Renal cortex interstitium (tissue), 15 donors: ENCODE data around the gene ZNF432. TPM values are rescaled to one million over a fixed set of nuclear protein-coding genes. Genes with fewer than 3 reads are reported as not detected.
"Not testable (repeated sequence)": the region's sequence is repeated elsewhere in the genome, so short reads cannot be mapped to it uniquely, and the experiment has no call there.

Experiments
- DNase-seq, 11 donors: peaks; one replicate each; pipeline ENCODE4 v3.0.0-alpha.2; 2013; ENCODE audit warnings: low read depth in 9 of 11, low spot score in 4 of 11; ENCODE audit errors: extremely low read depth in 1 of 11
- long read RNA-seq, 16 experiments: transcript quantifications; one replicate each; lab custom pipeline, GENCODE V29; 2026
- polyA plus RNA-seq, 3 donors: library from polyadenylated mRNA; unstranded; fragments of 120-200 nt; gene quantifications; one replicate each; pipeline ENCODE4 v1.2.1, GENCODE V29; 2013; ENCODE audit not compliant: insufficient read length in 3 of 3

ZNF432 gene
- polyA plus RNA-seq, result 10 to 100 TPM; 22.6 to 25.1 (median 24.9) TPM
- long read RNA-seq, donor 1, result 0 reads
- long read RNA-seq, donor 2, result 0 reads
- long read RNA-seq, donor 3, partial matches to known transcripts, result 9 of 12 reads
- long read RNA-seq, donor 3, other reads (novel, unspliced or antisense), result 0 of 12 reads
- long read RNA-seq, donor 4, partial matches to known transcripts, result 0 of 1 reads
- long read RNA-seq, donor 4, other reads (novel, unspliced or antisense), result 0 of 1 reads
- long read RNA-seq, donor 5, transcript ZNF432-201 (5 exons, 2,577 nt), result major isoform, 5 of 5 reads
- long read RNA-seq, donor 5, partial matches to known transcripts, result 0 of 5 reads
- long read RNA-seq, donor 5, other reads (novel, unspliced or antisense), result 0 of 5 reads
- long read RNA-seq, donor 6, partial matches to known transcripts, result 0 of 2 reads
- long read RNA-seq, donor 6, other reads (novel, unspliced or antisense), result 0 of 2 reads
- long read RNA-seq, donor 7, result 0 reads
- long read RNA-seq, donor 8, partial matches to known transcripts, result 29 of 44 reads
- long read RNA-seq, donor 8, other reads (novel, unspliced or antisense), result 10 of 44 reads
- long read RNA-seq, donor 9, partial matches to known transcripts, result 0 of 3 reads
- long read RNA-seq, donor 9, other reads (novel, unspliced or antisense), result 0 of 3 reads
- long read RNA-seq, donor 10, partial matches to known transcripts, result 0 of 2 reads
- long read RNA-seq, donor 10, other reads (novel, unspliced or antisense), result 0 of 2 reads
- long read RNA-seq, donor 11, result 0 reads
- long read RNA-seq, donor 12, partial matches to known transcripts, result 0 of 1 reads
- long read RNA-seq, donor 12, other reads (novel, unspliced or antisense), result 0 of 1 reads
- long read RNA-seq, donor 13, partial matches to known transcripts, result 19 of 23 reads
- long read RNA-seq, donor 13, other reads (novel, unspliced or antisense), result 0 of 23 reads
- long read RNA-seq, donor 14, partial matches to known transcripts, result 0 of 4 reads
- long read RNA-seq, donor 14, other reads (novel, unspliced or antisense), result 0 of 4 reads
- long read RNA-seq, donor 15, partial matches to known transcripts, result 0 of 1 reads
- long read RNA-seq, donor 15, other reads (novel, unspliced or antisense), result 0 of 1 reads
- long read RNA-seq, donor 16, transcript ZNF432-201 (5 exons, 2,577 nt), result major isoform, 6 of 16 reads
- long read RNA-seq, donor 16, partial matches to known transcripts, result 8 of 16 reads
- long read RNA-seq, donor 16, other reads (novel, unspliced or antisense), result 0 of 16 reads

DNA sequence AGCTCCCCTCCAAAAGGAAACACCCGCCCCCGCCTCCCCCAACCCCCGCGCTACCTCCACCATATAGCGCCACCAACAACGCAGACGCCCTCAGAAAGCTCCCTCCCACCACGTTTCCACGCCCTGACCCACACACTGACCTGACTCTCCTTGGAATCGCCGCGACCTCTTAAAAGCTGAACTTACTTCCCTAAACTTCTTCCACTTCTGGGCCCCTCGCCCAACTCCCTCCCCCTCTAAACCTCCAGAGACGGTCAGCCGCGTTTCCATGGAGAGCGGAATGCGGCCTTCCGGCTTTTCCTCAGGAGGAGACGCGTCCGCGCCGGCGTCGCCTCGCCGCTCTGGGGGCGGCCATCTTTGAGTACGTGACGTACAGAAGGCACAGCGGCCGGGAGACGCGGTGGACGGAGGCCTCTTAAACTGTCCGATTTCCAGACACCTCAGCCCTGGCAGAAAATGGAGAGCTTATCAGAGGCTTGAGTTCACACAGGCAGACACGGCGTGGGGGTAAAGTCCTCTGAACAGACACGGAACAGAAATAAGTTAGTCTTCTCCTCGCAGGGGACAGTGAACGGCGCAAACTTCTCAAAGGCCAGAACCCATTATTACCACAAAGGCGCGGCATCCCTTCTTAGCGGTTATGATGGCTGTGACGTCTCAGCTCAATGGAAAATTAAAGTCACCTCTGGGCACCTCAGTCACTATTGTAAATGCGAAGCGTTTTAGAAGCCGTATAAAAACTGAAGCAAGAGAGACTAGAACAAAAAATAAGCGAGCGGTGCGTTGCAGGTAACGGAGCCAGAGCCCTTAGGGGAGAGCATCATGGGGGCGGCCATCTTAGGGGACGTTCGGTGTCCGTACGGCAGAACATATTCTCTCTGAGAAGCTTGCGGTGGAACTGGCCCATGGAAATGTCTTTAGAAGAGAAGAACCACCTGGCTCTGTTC lies at the start of gene ZNF432:
TSS of gene ZNF432 (minus strand) at position 284 of the 947 bp plus-strand sequence. CDS start 1,970 bp downstream, outside the sequence.
- DNase-seq, result peak; percentile 90 to 98 (median 95)

DNA sequence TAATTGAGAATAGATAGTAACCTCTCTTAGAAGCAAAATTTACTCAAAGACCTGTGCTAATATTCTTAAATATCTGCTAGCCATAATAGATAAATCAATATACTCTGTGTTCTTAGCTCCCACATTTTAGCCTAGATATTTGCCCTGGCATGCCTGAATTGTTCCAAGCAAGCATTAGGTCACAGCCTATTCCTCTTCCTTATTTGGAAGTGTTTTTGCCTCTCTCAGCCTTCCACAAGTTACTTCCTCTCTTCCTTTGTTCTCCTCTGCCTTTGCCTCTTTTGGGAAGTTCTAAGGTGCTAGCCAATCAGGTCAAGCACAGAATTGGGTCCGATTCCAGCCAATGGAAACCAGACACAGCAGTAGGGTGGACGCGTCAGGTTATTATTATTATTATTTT lies 47.8 kb upstream of the ZNF432 start:
- not testable (repeated sequence) for DNase-seq

DNA sequence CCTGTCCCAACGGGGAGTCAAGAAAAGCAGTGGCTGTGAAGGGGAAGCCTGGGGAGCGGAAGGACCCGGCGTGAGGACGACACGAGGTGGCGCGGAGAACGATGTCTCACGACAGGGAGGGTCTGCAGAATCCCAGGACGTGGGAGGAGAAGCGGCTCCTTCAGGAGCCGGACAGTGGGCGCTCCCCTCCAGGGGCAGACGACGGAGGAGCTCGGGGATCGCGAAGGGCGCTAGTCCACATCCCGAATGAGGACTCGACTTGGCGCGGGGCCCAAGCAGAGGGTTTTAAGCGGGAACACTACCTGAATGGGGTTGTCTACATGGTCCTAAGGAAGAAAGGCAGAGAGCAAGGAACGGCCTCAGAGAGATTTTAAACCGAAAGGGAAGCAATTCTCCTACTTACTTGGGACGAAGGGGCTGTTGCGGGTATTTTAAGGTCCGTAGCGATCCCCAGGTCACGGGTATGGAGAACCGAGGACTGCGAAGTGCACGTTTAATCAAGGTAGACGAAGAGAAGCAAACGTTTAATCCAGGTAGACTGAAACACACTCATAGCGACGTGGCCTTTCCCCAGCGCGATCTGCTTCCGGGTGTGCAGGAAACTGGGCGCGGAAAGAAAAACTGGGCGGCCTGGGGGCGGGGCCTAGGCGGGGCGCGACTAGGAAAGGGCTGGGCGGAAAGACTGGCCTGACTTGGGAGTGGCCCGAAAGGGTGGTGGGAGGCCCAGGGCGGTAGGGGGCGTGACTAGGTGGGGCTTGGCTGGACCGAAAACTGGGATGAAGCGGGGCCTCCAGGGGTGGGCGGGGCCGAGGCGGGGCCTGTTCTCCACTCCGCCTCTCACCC lies 46.8 kb upstream of the ZNF432 start, which contains the start of gene ZNF841:
TSS of gene ZNF841 (minus strand) at position 594 of the 843 bp plus-strand sequence. CDS start 10,964 bp downstream, outside the sequence.
- DNase-seq, result peak; percentile 59 to 90 (median 82)

DNA sequence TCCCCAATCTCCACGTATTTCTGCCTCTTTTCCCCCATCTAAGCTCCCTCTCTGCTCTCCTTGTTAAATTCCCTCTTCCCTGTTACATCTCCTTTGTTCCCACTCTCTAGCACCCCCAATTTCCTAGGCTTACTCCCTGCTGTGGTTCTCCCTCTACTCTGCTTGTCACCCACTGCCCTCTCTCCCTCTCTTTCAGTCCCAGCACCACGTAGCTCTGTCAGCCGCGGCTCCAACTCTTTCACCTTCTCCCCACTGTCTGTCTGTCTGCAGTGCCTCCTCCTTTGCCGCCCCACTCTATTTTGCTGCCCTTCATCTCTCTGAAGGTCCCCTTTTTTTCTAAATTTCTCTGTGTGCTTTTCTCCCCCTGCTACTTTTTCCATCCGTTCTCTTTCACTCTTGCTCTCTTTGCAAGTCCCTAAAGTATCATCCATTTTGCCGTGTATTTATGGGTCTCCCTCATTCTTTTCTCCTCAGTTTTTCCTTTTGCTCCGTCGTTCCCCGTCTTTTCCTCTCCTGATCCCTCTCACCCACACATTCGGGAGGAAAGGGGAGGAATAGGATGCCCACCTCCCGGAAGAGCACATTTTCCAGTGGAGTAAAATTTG lies 46.0 kb upstream of the ZNF432 start:
- peak in 4 of 11 donors; percentile 2 to 6 (median 4) for DNase-seq

DNA sequence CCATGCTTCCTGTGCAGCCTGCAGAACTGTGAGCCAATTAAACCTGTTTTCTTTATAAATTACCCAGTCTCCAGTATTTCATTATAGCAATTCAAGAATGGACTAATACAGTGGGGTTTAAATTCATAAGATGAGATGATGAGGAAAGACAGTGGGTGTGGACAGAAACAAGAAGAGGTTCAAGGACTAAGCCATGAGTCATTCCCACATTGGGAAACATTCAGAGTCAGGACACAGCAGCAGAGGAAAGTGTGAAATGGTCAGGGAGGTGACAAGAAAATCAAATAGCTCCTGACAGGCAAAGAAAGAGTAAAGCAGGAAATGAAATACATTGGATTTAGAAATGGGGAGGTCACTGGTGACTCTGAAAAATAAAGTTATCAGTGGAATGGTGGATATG lies 37.8 kb upstream of the ZNF432 start:
- DNase-seq, result no peak

DNA sequence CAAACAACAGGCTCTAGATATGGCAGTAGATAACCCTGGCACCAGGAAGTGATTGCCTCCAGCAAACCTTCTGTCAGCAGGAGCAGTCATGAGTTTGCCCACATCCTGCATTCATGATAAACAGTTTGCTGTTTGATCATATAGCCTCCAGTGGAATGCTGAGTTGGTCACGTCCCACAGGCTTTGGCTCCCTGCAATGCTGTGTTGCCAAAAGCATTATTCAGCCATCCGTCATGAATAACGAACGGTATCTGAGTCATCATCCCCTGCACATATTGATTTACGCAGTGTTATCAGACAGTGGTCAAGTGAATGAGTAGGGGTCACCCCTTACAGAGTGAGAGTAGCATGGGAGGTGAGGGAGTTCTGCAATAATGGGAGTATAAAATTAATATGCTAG lies 21.9 kb upstream of the ZNF432 start:
- no peak for DNase-seq

DNA sequence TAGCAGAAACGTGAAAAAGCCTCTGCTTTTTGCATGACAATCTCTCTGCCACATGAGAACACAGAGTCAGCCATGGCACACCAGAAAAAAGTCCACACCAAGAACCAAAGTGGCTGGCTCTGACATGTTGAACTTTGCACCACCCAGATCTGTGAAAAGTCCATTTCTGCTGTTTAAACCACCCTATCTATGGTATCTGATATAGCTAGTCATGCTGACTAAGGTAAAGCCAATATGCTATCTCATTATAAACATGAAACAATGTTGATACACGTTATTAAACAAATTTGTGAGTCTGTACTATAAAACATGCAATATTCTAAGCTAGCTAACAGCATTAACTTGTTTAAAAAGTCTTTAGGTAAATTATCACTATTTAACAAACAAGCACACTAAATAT lies 21.0 kb upstream of the ZNF432 start:
- no peak for DNase-seq

DNA sequence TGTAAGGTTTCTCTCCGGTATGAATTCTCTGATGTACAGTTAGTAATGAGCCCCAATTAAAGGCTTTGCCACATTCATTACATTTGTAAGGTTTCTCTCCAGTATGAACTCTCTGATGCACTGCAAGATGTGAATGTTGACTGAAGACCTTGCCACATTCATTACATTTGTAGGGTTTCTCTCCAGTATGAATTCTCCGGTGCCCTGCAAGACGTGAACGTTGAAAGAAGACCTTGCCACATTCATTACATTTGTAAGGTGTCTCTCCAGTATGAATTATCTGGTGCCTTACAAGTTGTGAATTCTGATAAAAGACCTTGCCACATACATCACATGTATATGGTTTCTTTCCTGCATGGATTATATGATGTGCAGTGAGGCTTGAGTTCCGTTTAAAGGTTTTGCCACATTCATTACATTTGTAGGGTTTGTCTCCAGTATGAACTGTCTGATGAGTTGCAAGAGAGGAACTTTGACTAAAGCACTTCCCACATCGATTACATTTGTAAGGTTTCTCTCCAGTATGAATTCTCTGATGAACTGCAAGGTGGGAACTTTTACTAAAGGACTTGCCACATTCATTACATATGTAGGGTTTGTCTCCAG lies 17.7 kb upstream of the ZNF432 start:
- DNase-seq, result no peak

DNA sequence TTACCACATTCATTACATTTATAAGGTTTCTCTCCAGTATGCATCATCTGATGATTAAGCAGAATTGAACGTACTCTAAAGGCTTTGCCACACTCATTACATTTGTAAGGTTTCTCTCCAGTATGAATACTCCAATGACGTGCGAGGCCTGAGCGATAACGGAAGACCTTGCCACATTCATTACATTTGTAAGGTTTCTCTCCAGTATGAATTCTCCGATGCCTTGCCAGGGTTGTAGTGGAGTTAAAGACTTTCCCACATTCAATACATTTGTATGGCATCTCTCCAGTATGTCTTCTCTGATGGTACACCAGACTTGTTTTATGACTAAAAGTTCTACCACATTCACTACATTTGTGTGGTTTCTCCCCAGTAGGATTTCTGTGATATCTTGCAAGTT lies 16.8 kb upstream of the ZNF432 start:
- no peak for DNase-seq

DNA sequence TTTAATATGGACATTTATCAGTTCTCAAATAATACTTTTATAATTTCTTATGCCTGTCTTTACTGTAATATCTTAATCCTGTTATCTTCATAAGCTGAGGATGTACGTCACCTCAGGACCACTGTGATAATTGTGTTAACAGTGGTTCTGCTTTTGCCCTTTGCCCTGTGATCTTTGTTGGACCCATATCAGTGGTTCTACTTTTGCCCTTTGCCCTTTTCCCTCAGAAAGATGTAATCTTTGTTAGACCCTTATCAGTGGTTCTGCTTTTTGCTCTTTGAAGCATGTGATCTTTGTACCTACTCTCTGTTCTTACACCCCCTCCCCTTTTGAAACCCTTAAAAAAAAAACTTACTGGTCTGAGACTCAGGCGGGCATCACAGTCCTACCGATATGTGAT lies 7.8 kb upstream of the ZNF432 start:
- not testable (repeated sequence) for DNase-seq

DNA sequence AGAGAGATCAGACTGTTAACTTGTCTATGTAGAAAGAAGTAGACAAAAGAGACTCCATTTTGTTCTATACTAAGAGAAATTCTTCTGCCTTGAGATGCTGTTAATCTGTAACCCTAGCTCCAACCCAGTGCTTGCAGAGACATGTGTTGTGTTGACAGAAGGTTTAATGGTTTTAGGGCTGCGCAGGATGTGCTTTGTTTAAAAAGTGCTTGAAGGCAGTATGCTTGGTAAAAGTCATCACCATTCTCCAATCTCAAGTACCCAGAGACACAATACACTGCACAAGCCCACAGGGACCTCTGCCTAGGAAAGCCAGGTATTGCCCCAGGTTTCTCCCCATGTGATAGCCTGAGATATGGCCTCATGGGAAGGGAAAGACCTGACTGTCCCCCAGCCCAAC lies 3.1 kb upstream of the ZNF432 start:
- not testable (repeated sequence) for DNase-seq

DNA sequence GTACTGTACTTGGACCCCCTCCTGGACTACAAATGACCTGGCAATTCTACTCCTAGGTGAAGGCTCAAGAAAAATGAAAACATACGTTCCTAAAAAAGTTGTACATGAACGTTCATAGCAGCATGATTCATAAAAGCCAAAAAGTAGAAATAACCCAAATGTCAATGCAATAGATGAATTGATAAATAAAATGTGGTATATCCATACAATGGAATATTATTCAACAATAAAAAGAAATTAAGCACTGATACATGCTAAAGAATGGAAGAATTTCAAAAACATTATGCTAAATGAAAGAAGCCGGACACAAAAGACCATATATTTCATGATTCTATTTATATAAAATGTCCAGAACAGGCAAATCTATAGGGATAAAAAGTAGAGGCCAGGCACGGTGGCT lies 9.5 kb downstream of the ZNF432 start:
- no peak for DNase-seq

DNA sequence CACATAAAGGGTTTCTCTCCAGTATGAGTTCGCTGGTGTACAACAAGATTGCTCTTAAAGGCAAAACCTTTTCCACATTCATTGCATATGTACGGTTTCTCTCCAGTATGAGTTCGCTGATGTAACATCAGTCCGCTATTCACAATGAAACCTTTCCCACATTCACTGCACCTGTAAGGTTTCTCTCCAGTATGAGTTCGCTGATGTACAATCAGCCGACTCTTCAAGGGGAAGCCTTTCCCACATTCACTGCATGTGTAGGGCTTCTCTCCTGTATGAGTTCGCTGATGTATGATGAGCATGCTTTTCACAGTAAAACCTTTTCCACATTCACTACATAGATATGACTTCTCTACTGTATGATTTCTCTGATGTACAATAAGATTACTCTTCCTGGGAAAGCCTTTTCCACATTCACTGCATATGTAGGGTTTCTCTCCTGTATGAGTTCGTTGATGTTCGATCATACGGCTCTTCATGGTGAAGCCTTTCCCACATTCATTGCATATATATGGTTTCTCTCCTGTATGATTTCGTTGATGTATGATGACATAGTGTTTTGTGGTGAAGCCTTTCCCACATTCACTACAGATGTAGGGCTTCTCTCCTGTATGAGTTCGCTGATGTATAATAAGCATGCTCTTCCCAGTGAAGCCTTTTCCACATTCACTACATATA lies 14.4 kb downstream of the ZNF432 start:
- no peak for DNase-seq

DNA sequence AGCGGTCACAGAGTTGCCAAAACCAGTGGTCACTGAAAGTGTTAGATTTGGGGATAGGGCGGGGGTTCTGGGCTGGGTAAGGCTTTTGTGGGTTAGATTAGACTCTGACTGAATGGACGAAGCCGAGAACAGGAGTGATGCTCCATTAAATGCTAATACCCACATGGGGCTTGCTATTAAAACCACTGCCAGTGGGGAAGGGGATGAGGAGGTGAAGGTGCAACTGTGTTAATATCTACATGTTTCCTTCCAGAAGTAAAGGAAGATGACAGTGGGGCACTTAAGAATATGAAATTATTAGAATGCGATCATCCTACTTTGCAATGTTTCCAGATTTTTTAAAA lies 19.9 kb downstream of the ZNF432 start:
- DNase-seq, result peak in 1 of 11 donors; percentile 15

DNA sequence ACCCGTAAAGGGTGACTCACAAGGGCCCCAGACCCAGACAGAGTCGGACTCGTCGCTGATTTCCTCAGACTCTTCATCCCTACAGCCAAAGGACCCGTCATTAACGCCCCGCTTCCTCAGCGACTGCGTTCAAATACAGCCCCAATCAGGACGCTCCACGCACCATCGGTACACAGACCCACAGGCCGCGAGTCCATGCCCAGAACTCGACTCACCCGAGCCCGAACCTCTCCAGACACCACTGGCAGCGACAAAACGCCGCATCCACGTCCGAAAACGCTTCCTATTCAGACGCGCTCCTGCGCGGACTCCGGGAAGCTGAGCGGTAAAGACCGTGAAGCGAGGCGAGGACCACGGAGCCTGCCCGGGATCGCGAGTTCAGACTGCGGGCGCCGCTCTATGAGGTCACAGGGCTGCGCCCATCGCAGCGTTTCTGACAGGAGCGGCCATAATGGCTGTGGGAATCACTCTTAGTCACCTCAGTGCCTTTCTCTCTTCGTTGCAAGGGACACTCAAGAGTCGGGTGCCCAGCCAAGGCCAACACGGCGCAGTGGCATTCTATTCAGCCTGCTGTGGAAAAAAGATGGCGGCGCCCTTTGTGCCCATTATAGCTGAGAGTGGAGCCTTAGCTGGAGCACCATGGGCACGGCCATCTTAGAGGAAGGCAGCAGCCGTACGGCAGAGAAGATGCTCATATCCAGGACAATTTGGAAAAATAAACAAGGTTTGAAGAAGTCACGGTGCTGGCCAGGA lies 20.4 kb downstream of the ZNF432 start, which contains the start of gene ZNF614:
TSS of gene ZNF614 (minus strand) at position 353 of the 753 bp plus-strand sequence. CDS start 2,634 bp downstream, outside the sequence.
- DNase-seq, result peak; percentile 81 to 93 (median 87)
